Vagina (tissue), 2 donors: ENCODE measurements around the gene IP6K2.

Experiments used
- POLR2AphosphoS5 ChIP-seq, 2 donors: sonication (generic); formaldehyde crosslinking; IDR thresholded peaks; one replicate each; pipeline ENCODE4 v1.9.0; 2017; ENCODE audit warnings: antibody characterized with exemption in 2 of 2, mild to moderate bottlenecking in 2 of 2, low read depth in 1 of 2; ENCODE audit not compliant: insufficient read depth in 1 of 2
- TF ChIP-seq, protein P1 (sequence below), 3 experiments: fragments of 450-650 bp in 2 of 3; fragments of 200-600 bp in 1 of 3; sonication (generic) in 1 of 3; IDR thresholded peaks; one replicate each; pipeline ENCODE4 v1.5.1; 2017 to 2019; ENCODE audit warnings: antibody characterized with exemption in 3 of 3, mild to moderate bottlenecking in 2 of 3, moderate library complexity in 2 of 3

DNA sequence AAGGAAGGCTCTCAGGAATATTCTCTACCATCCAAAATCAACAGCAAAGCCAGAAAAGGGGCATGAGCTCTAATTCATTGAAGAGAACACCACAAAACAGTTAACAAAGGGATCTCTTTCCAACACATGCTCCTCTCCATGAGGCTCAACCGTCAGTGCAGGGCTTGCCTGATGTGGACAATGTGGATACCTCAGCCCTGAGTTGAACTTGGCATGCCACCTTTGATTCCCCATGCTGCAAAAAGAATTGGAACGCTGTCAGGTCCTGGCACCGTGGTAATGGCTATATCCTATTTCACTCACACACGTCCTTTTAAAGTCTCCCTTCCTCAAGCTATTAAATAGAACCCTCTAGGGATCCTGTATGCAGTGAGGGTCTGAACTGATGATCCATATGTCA, 30.7 kb upstream of the IP6K2 start:
- TF ChIP-seq, protein P1, sequence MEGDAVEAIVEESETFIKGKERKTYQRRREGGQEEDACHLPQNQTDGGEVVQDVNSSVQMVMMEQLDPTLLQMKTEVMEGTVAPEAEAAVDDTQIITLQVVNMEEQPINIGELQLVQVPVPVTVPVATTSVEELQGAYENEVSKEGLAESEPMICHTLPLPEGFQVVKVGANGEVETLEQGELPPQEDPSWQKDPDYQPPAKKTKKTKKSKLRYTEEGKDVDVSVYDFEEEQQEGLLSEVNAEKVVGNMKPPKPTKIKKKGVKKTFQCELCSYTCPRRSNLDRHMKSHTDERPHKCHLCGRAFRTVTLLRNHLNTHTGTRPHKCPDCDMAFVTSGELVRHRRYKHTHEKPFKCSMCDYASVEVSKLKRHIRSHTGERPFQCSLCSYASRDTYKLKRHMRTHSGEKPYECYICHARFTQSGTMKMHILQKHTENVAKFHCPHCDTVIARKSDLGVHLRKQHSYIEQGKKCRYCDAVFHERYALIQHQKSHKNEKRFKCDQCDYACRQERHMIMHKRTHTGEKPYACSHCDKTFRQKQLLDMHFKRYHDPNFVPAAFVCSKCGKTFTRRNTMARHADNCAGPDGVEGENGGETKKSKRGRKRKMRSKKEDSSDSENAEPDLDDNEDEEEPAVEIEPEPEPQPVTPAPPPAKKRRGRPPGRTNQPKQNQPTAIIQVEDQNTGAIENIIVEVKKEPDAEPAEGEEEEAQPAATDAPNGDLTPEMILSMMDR (IDR thresholded peaks at IDR 0.05), result no peak
- no peak for TF ChIP-seq POLR2AphosphoS5 (IDR thresholded peaks at IDR 0.05; ENCODE audit: insufficient read depth in 1 of 2, low read depth in 1 of 2)
